Hematopoietic multipotent progenitor cell treated with erythropoietin and hydrocortisone succinate and interleukin-3 and kit ligand, for 4 days (in vitro differentiated cells): ENCODE measurements around the gene VAMP1.
"Not testable (repeated sequence)": the region's sequence is repeated elsewhere in the genome, so short reads cannot be mapped to it uniquely, and the experiment has no call there.

Experiments
- DNase-seq: peaks from one replicate; pipeline ENCODE4 v3.0.0-alpha.2; 2015

VAMP1 gene

GRCh38 chr12:6470375-6471163 is at the start of gene VAMP1:
Gene VAMP1 (minus strand): TSS chr12:6470677. CDS start chr12:6470531, 146 bp downstream.
- peak; percentile 99 for DNase-seq

- no peak for DNase-seq
Observed at GRCh38 chr12:6520186-6520585, 49.7 kb upstream of the VAMP1 start.

GRCh38 chr12:6508087-6508486 is 37.6 kb upstream of the VAMP1 start:
- no peak for DNase-seq

GRCh38 chr12:6507102-6507998 is 36.9 kb upstream of the VAMP1 start:
- DNase-seq, result no peak

GRCh38 chr12:6500466-6500865 is 30.0 kb upstream of the VAMP1 start:
- no peak for DNase-seq

- not testable (repeated sequence) for DNase-seq
Observed at GRCh38 chr12:6497291-6497690, 26.8 kb upstream of the VAMP1 start.

- peak; percentile 20 for DNase-seq
Observed at GRCh38 chr12:6494968-6495367, 24.5 kb upstream of the VAMP1 start.

GRCh38 chr12:6494258-6494743 is 23.8 kb upstream of the VAMP1 start:
- no peak for DNase-seq

GRCh38 chr12:6493497-6494257 is 23.2 kb upstream of the VAMP1 start, which contains the start of gene NCAPD2:
Gene NCAPD2 (plus strand): TSS chr12:6494102. CDS start chr12:6495099, 997 bp downstream.
- peak; percentile 99 for DNase-seq

GRCh38 chr12:6492838-6493496 is 22.5 kb upstream of the VAMP1 start, which contains the start of gene MRPL51:
Gene MRPL51 (minus strand): TSS chr12:6493262. CDS start chr12:6493136, 126 bp downstream.
- DNase-seq, result peak; percentile 99

- not testable (repeated sequence) for DNase-seq
Observed at GRCh38 chr12:6490673-6491072, 20.2 kb upstream of the VAMP1 start.

- DNase-seq, result no peak
Observed at GRCh38 chr12:6489449-6489848, 19.0 kb upstream of the VAMP1 start.

GRCh38 chr12:6488240-6488639 is 17.8 kb upstream of the VAMP1 start:
- DNase-seq, result no peak

GRCh38 chr12:6478416-6478815 is 7.9 kb upstream of the VAMP1 start:
- DNase-seq, result no peak

GRCh38 chr12:6477601-6478377 is 7.3 kb upstream of the VAMP1 start:
- DNase-seq, result not testable (repeated sequence)

GRCh38 chr12:6476489-6476888 is 6.0 kb upstream of the VAMP1 start:
- DNase-seq, result no peak

GRCh38 chr12:6475233-6475975 is 4.9 kb upstream of the VAMP1 start:
- not testable (repeated sequence) for DNase-seq

- DNase-seq, result no peak
Observed at GRCh38 chr12:6472491-6472890, 2.0 kb upstream of the VAMP1 start.

- no peak for DNase-seq
Observed at GRCh38 chr12:6471989-6472360, 1.5 kb upstream of the VAMP1 start.

GRCh38 chr12:6469609-6470374 is 685 bp downstream of the VAMP1 start:
- DNase-seq, result no peak
